CD4-positive, alpha-beta memory T cell (primary cell): Measurements from ENCODE around the gene METTL27. TPM values are rescaled to one million over a fixed set of nuclear protein-coding genes. Genes with fewer than 3 reads are reported as not detected.

Experiments used
- CTCF ChIA-PET: fragments of 350-600 bp; sonication (Branson Sonifier 250); formaldehyde crosslinking; loops from one replicate; lab custom pipeline; 2021; ENCODE audit warnings: inconsistent platforms; ENCODE audit not compliant: partially characterized antibody; lab: Charles Lee
- POLR2A ChIA-PET: fragments of 350-600 bp; sonication (Branson Sonifier 250); formaldehyde crosslinking; loops from one replicate; lab custom pipeline; 2021; ENCODE audit not compliant: partially characterized antibody; lab: Charles Lee
- DNase-seq, 5 donors: peaks; one replicate each; pipeline versions ENCODE4 v3.0.0 to v3.0.0-alpha.2; 2020 to 2022; ENCODE audit warnings: mixed read lengths in 1 of 5
- H3K27ac ChIP-seq: one replicate; pipeline ENCODE4 v1.7.0; 2013; ENCODE audit warnings: low read depth, low read length
- H3K27me3 ChIP-seq: 2 replicates; pipeline ENCODE4 v1.7.0; 2013; ENCODE audit warnings: mild to moderate bottlenecking, low read length, moderate library complexity; ENCODE audit not compliant: insufficient read depth
- H3K36me3 ChIP-seq: 2 replicates; pipeline ENCODE4 v1.7.0; 2013; ENCODE audit warnings: mild to moderate bottlenecking, low read length, moderate library complexity; ENCODE audit not compliant: insufficient read depth
- H3K4me1 ChIP-seq: 2 replicates; pipeline ENCODE4 v1.7.0; 2013; ENCODE audit warnings: mild to moderate bottlenecking, low read length, moderate library complexity; ENCODE audit not compliant: insufficient read depth
- H3K4me3 ChIP-seq, 2 donors: one replicate each; pipeline ENCODE4 v1.7.0; 2013; ENCODE audit warnings: low read length in 2 of 2, mild to moderate bottlenecking in 1 of 2
- H3K9me3 ChIP-seq, 2 donors: one replicate each; pipeline ENCODE4 v1.7.0; 2013; ENCODE audit warnings: low read length in 2 of 2, control low read depth in 1 of 2; ENCODE audit not compliant: control insufficient read depth in 1 of 2
- H3K27ac Mint-ChIP-seq, 7 donors: one replicate each; pipeline ENCODE4 v1.8.0; 2020 to 2021; ENCODE audit warnings: mixed read lengths in 7 of 7, mild to moderate bottlenecking in 6 of 7, inconsistent platforms in 3 of 7, moderate library complexity in 3 of 7
- H3K27me3 Mint-ChIP-seq, 2 donors: one replicate each; pipeline ENCODE4 v1.8.0; 2020 to 2021; ENCODE audit warnings: mixed read lengths in 2 of 2
- H3K36me3 Mint-ChIP-seq, 2 donors: one replicate each; pipeline ENCODE4 v1.8.0; 2020 to 2021; ENCODE audit warnings: mixed read lengths in 2 of 2, inconsistent platforms in 1 of 2, mild to moderate bottlenecking in 1 of 2
- H3K4me1 Mint-ChIP-seq, 4 donors: one replicate each; pipeline ENCODE4 v1.8.0; 2020 to 2021; ENCODE audit warnings: mixed read lengths in 4 of 4, mild to moderate bottlenecking in 1 of 4
- H3K4me3 Mint-ChIP-seq, 8 donors: one replicate each; pipeline ENCODE4 v1.8.0; 2020 to 2021; ENCODE audit warnings: mixed read lengths in 8 of 8, mild to moderate bottlenecking in 7 of 8, moderate library complexity in 6 of 8, inconsistent platforms in 3 of 8
- H3K9me3 Mint-ChIP-seq, 8 donors: one replicate each; pipeline ENCODE4 v1.8.0; 2020 to 2021; ENCODE audit warnings: mixed read lengths in 8 of 8, mild to moderate bottlenecking in 5 of 8, inconsistent platforms in 3 of 8, moderate library complexity in 1 of 8
- intact Hi-C: fragments of 100-400 bp; cut with micrococcal nuclease; formaldehyde crosslinking; loops from one replicate; pipeline ENCODE4 v1.15.1; 2023
- polyA plus RNA-seq, 2 donors: library from polyadenylated mRNA; unstranded; fragments of 300-500 nt; fragmentation: Illumina TruSeq; gene quantifications; one replicate each; pipeline ENCODE4 v1.2.3, GENCODE V29; 2021
- total RNA-seq, 2 experiments: library from RNA; stranded (reverse); gene quantifications; one replicate each; pipeline ENCODE4 v1.2.3, GENCODE V29; 2021

The METTL27 gene
- total and polyA plus RNA-seq, 4 experiments from 2014 or later = 0.49 to 7.6 (median 6.1) TPM; not detected in 1

DNA sequence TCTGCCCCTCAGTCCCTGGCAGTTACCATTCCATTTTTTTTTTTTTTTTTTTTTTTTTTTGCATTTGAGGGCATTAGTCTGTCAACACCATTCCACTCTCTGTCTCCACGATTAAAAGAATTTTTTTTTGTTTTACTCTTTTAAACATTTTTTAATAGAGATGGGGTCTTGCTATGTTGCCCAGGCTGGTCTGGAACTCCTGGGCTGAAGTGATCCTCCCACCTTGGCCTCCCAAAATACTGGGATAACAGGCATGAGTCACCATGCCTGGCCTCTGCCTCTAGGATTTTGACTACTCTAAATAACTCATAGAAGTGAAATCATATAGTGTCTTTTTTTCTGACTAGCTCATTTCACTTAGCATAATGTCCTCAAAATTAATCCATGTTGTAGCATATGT is 55.7 kb downstream of the METTL27 start:
- DNase-seq = no peak
- H3K27ac ChIP-seq = no peak overlapping the region
- Mint-ChIP-seq H3K4me1 (no peaks in the 10 kb centered on the region), H3K4me3 (no peak overlapping the region), H3K36me3 (no peaks in the 10 kb centered on the region), H3K9me3 (peaks cover 0 to 6% (median 3%) of the 10 kb centered on the region in 8 donors), H3K27me3 (peaks cover 2% of the 10 kb centered on the region in 2 donors), H3K27ac (no peak overlapping the region)
- POLR2A ChIA-PET = no interaction called here
- no peak overlapping the region for H3K4me3 ChIP-seq
- H3K27me3 ChIP-seq = no peaks in the 10 kb centered on the region
- CTCF ChIA-PET = no interaction called here
- no peaks in the 10 kb centered on the region for H3K4me1 ChIP-seq
- intact Hi-C loops = no loop called here
- no peaks in the 10 kb centered on the region for H3K9me3 ChIP-seq
- no peaks in the 10 kb centered on the region for H3K36me3 ChIP-seq

Other genes with a start within 250 kb of the METTL27 start
- not detected for gene MLXIPL, start 218.0 kb downstream of the METTL27 start, total RNA-seq
- gene MLXIPL, start 218.0 kb downstream of the METTL27 start, polyA plus RNA-seq = not detected
- not detected for gene VPS37D, start 174.7 kb downstream of the METTL27 start, total RNA-seq
- gene VPS37D, start 174.7 kb downstream of the METTL27 start, polyA plus RNA-seq = not detected
- gene DNAJC30, start 159.1 kb downstream of the METTL27 start, total RNA-seq = 10 to 100 TPM; 16.3 to 16.5 TPM
- 1 to 10 TPM; 8.3 to 9.4 TPM for gene DNAJC30, start 159.1 kb downstream of the METTL27 start, polyA plus RNA-seq
- gene BUD23, start 158.9 kb downstream of the METTL27 start, total RNA-seq = 10 to 100 TPM; 54.3 to 60.6 TPM
- 100 to 1,000 TPM; 114 to 187 TPM for gene BUD23, start 158.9 kb downstream of the METTL27 start, polyA plus RNA-seq
- gene STX1A, start 122.8 kb downstream of the METTL27 start, total RNA-seq = 1 to 10 TPM; 7.5 to 8.3 TPM
- 1 to 10 TPM; 1.2 to 3.3 TPM for gene STX1A, start 122.8 kb downstream of the METTL27 start, polyA plus RNA-seq
- 10 to 100 TPM; 22.3 to 23.9 TPM for gene ABHD11, start 103.7 kb downstream of the METTL27 start, total RNA-seq
- gene ABHD11, start 103.7 kb downstream of the METTL27 start, polyA plus RNA-seq = 10 to 100 TPM in 1 of 2 donors, 1 to 10 TPM in 1; 7.4 to 13.1 TPM
- gene CLDN3, start 72.2 kb downstream of the METTL27 start, total RNA-seq = not detected
- not detected for gene CLDN3, start 72.2 kb downstream of the METTL27 start, polyA plus RNA-seq
- not detected for gene CLDN4, start 11.5 kb downstream of the METTL27 start, total RNA-seq
- gene CLDN4, start 11.5 kb downstream of the METTL27 start, polyA plus RNA-seq = under 1 TPM in 1 of 2 donors, not detected in 1; 0.05 TPM
- not detected for gene TMEM270, start 18.6 kb upstream of the METTL27 start, total RNA-seq
- not detected for gene TMEM270, start 18.6 kb upstream of the METTL27 start, polyA plus RNA-seq
- gene ELN, start 185.7 kb upstream of the METTL27 start, total RNA-seq = not detected
- gene ELN, start 185.7 kb upstream of the METTL27 start, polyA plus RNA-seq = not detected
- gene LIMK1, start 241.3 kb upstream of the METTL27 start, total RNA-seq = 10 to 100 TPM; 13.4 to 15.1 TPM
- 1 to 10 TPM in 1 of 2 donors, under 1 TPM in 1; 0.42 to 4.9 TPM for gene LIMK1, start 241.3 kb upstream of the METTL27 start, polyA plus RNA-seq